HUES64 (cell line): ENCODE measurements around the gene ZBTB26.
"Not testable (repeated sequence)": the region's sequence is repeated elsewhere in the genome, so short reads cannot be mapped to it uniquely, and the experiment has no call there.

Experiments
- H3K27ac ChIP-seq: 2 replicates; pipeline ENCODE4 v1.7.0; 2013; ENCODE audit warnings: low read depth, low read length, inconsistent platforms
- H3K27me3 ChIP-seq: 2 replicates; pipeline ENCODE4 v1.6.1; 2013; ENCODE audit warnings: mild to moderate bottlenecking, low read length; ENCODE audit not compliant: insufficient read depth
- H3K36me3 ChIP-seq: 2 replicates; pipeline ENCODE4 v1.6.1; 2013; ENCODE audit warnings: mild to moderate bottlenecking, low read length; ENCODE audit not compliant: insufficient read depth
- H3K4me1 ChIP-seq: 2 replicates; pipeline ENCODE4 v1.6.1; 2013; ENCODE audit warnings: mild to moderate bottlenecking, low read length, moderate library complexity; ENCODE audit not compliant: insufficient read depth
- H3K4me3 ChIP-seq: 2 replicates; pipeline ENCODE4 v1.5.1; 2013; ENCODE audit warnings: mild to moderate bottlenecking, low read length, moderate library complexity
- H3K9ac ChIP-seq: 2 replicates; pipeline ENCODE4 v1.6.1; 2013; ENCODE audit warnings: mild to moderate bottlenecking, low read depth, low read length
- H3K9me3 ChIP-seq: 2 replicates; pipeline ENCODE4 v1.6.1; 2013; ENCODE audit warnings: low read depth, low read length; ENCODE audit not compliant: insufficient read depth
- WGBS: fragments of 150-250, 120-280 bp; methylation state at CpG from one replicate; pipeline ENCODE4 v1.1.7; 2013; ENCODE audit warnings: missing lambda C conversion rate; 5-methylcytosine and 5-hydroxymethylcytosine counted together

Gene ZBTB26

DNA sequence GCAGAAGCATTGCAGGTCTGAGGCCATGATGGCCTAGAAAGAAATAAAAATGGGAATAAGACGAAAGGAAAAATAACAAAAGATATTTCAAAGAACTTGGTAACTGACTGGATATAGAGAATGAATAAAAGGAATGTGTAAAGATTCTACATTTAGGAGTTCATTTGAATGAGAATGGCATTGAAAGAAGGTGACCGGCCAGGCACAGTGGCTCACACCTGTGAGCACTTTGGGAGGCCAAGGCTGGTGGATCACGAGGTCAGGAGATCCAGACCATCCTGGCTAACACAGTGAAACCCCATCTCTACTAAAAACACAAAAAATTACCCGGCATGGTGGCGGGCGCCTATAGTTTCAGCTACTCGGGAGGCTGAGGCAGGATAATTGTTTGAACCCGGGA is 8.6 kb downstream of the ZBTB26 start:
- Histone ChIP-seq H3K4me3 (no peak overlapping the region), H3K27ac (peak overlapping the region; percentile 62; the same call in 1 of the 2 replicates), H3K9ac (no peak overlapping the region), H3K4me1 (peaks cover 18% of the 10 kb centered on the region), H3K9me3 (no peaks in the 10 kb centered on the region), H3K36me3 (peaks cover 38% of the 10 kb centered on the region), H3K27me3 (no peaks in the 10 kb centered on the region)
- WGBS, result 84% methylated on average over 8 of the region's 8 CpGs

DNA sequence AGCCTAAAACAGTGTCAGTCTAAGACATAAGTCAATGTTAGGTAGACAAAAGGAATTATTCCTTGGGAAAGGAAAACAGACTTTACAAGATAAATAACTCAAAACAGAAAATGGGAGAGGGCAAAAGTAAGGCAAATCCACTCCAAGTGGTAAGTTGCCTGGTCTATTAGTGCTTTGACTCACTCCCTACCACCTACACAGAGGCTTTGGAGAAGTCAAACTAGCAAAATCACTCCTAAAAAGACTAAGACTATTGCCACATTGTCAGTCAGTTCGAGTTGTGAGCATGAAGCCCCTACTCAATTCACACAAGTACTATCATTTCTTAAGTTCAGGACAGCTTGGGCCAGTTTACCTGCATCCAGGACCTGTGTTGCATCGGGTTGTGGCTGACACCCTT is 13.0 kb downstream of the ZBTB26 start:
- 93% methylated on average over 2 of the region's 2 CpGs for WGBS
- Histone ChIP-seq H3K9ac (no peak overlapping the region), H3K9me3 (no peaks in the 10 kb centered on the region)

DNA sequence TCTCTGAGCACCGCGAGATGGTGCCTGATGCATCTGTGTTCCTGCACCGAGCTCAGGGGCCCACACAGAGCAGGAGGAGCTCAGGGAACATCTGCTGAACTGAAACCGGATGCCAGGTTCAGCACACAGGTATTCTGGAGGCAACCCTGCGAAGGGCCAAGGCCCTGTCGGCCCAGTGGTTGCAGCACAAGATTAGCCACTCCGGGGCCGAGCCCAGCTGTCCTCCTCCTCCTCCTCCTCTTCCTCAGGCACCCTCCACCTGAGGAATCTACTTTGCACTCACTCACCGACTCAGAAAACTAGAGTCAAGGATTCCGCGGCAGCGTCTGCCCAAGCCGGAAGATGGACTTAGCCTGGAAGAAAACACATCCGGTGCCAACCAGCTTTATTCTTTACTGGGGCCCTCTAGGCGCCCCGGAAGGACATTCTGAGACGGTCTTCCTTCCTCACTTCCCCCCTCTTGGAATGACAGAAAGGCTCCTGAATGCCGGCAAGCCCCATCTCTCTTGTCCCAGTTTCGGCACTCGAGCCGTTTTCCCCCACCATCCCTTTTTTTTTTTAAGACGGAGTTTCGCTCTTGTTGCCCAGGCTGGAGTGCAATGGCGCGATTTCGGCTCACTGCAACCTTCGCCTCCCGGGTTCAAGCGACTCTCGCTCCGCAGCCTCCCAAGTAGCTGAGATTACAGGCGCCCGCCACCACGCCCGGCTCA is 18.2 kb downstream of the ZBTB26 start, which contains the start of gene ZBTB6:
Gene ZBTB6 (minus strand): TSS at position 360 of the 710 bp plus-strand sequence. CDS start 1,251 bp downstream, outside the sequence.
- H3K9ac ChIP-seq, result peak within 1 kb of the TSS; percentile 94
- peak within 1 kb of the TSS; percentile 93 for H3K27ac ChIP-seq
- H3K4me1 ChIP-seq, result peaks cover 6% of the 10 kb centered on the region; the same call in 1 of the 2 replicates
- no peaks in the 10 kb centered on the region for H3K27me3 ChIP-seq
- no peaks in the 10 kb centered on the region for H3K9me3 ChIP-seq
- peak within 1 kb of the TSS; percentile 81 for H3K4me3 ChIP-seq
- peaks cover 35% of the 10 kb centered on the region for H3K36me3 ChIP-seq
- WGBS, result under 1% methylated on average over 35 of the region's 35 CpGs

More for the DNA sequence above, 13.0 kb downstream of the ZBTB26 start:
- H3K27me3 ChIP-seq, result no peaks in the 10 kb centered on the region
- H3K4me1 ChIP-seq, result peaks cover 11% of the 10 kb centered on the region
- peaks cover 38% of the 10 kb centered on the region for H3K36me3 ChIP-seq
- H3K27ac ChIP-seq, result no peak overlapping the region
- no peak overlapping the region for H3K4me3 ChIP-seq

DNA sequence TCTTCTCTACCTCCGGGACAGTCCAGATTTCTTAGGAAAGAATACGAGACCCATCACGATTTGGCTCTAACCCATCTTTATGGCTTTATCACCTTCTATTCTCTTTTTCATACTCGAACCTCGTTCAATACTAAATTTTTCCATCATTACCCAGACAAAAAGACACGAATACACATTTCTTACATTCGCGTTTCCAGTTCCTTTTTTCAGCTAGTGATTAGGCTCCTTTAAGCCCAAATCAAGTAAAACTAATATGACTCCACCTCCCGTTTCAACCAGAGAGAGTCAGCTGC is 18.7 kb downstream of the ZBTB26 start:
- H3K27me3 ChIP-seq, result no peaks in the 10 kb centered on the region
- peaks cover 34% of the 10 kb centered on the region for H3K36me3 ChIP-seq
- H3K9ac ChIP-seq, result peak overlapping the region; percentile 94
- H3K4me3 ChIP-seq, result peak overlapping the region; percentile 81
- WGBS, result 7% methylated on average over 9 of the region's 9 CpGs
- peaks cover 6% of the 10 kb centered on the region; the same call in 1 of the 2 replicates for H3K4me1 ChIP-seq
- H3K9me3 ChIP-seq, result no peaks in the 10 kb centered on the region
- peak overlapping the region; percentile 93 for H3K27ac ChIP-seq

DNA sequence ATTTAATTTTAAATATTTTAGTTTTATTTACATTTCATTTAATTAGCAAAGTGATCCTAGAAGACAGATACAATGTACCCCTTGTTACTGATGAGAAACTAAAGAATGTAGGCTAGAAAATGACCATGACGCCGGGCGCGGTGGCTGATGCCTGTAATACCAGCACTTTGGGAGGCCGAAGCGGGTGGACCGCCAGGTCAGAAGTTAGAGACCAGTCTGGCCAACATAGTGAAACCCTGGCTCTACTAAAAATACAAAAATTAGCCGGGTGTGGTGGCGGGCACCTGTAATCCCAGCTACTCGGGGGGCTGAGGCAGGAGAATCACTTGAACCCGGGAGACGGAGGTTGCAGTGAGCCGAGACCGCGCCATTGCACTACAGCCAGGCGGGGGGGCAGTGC is 25.2 kb downstream of the ZBTB26 start:
- H3K4me1 ChIP-seq, result peaks cover 15% of the 10 kb centered on the region
- H3K9ac ChIP-seq, H3K27ac ChIP-seq, H3K9me3 ChIP-seq, H3K4me3 ChIP-seq, H3K27me3 ChIP-seq: not testable (repeated sequence)
- peaks cover 30% of the 10 kb centered on the region for H3K36me3 ChIP-seq
- WGBS, result 97% methylated on average over 16 of the region's 16 CpGs

DNA sequence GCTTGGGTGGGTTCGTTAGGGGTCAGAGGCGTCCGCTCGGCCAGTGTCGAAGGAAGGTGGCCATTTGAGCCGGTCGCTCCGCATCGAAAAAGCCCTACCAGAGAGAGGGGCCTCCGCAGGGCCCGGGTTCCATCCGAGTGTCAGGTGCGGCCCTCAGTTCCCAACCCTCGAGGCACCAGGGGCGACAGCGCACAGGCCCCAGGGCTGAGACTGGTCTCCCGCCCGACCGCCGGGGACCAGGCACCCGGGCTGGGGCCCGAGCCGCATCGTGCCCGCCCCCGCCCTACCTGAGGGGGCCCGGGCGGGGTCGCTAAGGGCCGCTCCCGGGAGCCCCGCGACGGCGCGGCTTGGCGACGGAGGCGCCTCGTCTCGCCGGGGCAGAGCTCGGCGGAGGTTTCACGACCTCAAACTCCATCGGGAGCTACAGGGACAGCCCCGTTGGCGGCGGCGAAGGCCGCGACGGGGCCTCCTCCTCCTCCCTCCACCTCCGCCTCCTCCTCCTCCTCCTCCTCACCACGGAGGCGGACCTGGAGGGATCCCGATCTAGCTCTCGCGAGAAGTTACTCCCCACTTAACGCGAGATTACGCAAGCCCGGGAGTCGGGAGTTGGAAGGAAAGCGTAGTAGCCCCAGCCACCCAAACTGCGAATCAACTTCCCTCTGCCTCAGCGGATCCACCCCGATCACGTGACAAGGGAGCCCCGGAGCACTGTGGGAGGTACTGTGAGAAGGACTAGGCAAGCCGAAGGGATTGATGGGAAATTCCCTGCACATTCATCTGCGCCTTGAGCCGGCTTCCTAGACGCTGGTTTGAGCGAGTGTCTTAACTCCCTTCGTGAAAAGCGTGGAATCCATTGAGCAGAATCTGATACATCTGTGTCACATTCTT is 26.2 kb downstream of the ZBTB26 start, which contains the start of gene RC3H2:
Gene RC3H2 (minus strand): TSS at position 537 of the 888 bp plus-strand sequence. CDS start 7,850 bp downstream, outside the sequence.
- no peaks in the 10 kb centered on the region for H3K27me3 ChIP-seq
- no peaks in the 10 kb centered on the region for H3K9me3 ChIP-seq
- peak within 1 kb of the TSS; percentile 96 for H3K9ac ChIP-seq
- H3K4me3 ChIP-seq, result peak within 1 kb of the TSS; percentile 83
- peaks cover 15% of the 10 kb centered on the region for H3K4me1 ChIP-seq
- WGBS, result under 1% methylated on average over 77 of the region's 77 CpGs
- H3K27ac ChIP-seq, result peak within 1 kb of the TSS; percentile 86
- H3K36me3 ChIP-seq, result peaks cover 20% of the 10 kb centered on the region

DNA sequence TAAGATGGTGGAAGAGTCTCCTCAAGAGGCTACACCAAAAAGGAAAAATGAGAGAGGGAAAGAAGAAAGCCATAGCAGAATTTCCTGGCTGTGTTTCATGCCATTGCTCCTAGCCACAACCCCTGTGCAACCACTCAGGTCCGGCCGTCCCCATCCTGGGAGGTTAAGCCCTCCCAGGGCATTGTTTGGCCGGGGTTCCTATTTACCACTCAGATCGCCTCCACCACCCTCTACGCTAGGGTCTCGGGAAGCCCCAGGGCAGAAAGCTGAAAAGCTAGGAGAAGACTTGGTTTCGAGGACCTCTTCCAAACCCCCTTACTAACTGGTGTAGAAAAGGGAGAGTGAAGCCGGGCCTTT is 26.9 kb downstream of the ZBTB26 start:
- under 1% methylated on average over 8 of the region's 8 CpGs for WGBS
- Histone ChIP-seq H3K9me3 (no peaks in the 10 kb centered on the region), H3K36me3 (peaks cover 13% of the 10 kb centered on the region), H3K27ac (peak overlapping the region; percentile 86), H3K4me1 (peaks cover 15% of the 10 kb centered on the region), H3K4me3 (peak overlapping the region; percentile 83), H3K9ac (peak overlapping the region; percentile 96), H3K27me3 (no peaks in the 10 kb centered on the region)

DNA sequence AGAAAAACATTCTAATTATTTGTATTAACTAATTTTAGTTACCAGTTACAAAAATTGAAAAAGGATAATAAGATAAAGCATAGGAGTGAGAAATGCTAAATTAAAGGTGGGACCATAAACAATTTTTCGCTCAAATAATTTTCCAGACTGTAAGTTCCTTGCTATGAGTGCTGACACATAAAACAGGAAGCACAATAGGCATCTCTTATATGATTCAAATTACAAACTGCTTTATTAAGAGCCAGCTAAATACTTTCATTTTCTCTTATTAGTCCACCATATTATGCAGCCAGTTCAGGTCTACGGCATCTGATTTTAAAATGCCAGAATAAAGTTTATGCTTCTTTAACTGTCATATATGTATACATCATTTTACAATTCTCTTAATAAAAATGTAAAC is 30.5 kb downstream of the ZBTB26 start:
- WGBS, result 95% methylated on average over 2 of the region's 2 CpGs
- Histone ChIP-seq H3K27me3 (no peaks in the 10 kb centered on the region), H3K36me3 (peaks cover 29% of the 10 kb centered on the region), H3K4me3 (no peak overlapping the region), H3K27ac (no peak overlapping the region), H3K9me3 (no peaks in the 10 kb centered on the region), H3K4me1 (peaks cover 15% of the 10 kb centered on the region), H3K9ac (no peak overlapping the region)

DNA sequence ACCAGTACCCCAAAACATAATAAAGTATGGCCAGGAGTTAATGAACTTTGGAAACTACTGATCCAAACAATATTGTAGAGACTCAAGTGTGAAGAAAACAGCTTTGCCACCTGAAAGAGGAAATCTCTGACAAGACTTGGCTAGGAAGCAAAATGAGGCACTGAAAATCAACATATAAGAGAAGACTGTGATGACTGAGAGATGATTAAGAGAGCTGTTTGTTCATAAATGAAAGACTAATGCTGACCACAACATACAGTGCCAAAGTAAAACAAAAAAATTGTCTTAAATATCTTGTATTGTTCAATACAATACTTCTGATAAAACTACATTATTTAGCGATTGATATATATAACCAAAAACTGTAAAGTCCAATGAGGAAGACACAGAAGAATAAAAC is 33.3 kb downstream of the ZBTB26 start:
- no CpG with 5 or more reads among the region's 1 CpG for WGBS
- peaks cover 3% of the 10 kb centered on the region; the same call in 1 of the 2 replicates for H3K4me1 ChIP-seq
- H3K36me3 ChIP-seq, result peaks cover 53% of the 10 kb centered on the region
- no peak overlapping the region for H3K9ac ChIP-seq
- H3K27me3 ChIP-seq, result no peaks in the 10 kb centered on the region
- H3K27ac ChIP-seq, result no peak overlapping the region
- H3K9me3 ChIP-seq, result no peaks in the 10 kb centered on the region
- H3K4me3 ChIP-seq, result no peak overlapping the region

DNA sequence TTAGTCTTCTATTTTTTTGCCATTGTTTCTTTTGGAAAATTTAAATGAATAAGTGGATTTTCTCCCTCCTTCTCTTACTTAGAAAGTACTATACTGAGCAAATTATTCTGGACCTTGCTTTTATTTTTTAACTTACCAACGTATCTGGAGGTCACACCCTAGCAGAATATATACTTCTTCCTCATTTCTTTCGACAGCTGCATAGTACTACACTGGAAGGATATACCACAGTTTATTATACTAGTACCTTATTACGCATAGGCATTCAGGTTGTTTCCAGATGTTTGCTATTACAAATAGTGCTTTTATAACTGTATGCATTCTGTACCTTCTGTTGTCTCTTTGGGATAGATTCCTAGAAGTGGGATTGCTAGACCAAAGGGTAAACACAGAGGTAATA is 42.8 kb downstream of the ZBTB26 start:
- peaks cover 96% of the 10 kb centered on the region for H3K36me3 ChIP-seq

DNA sequence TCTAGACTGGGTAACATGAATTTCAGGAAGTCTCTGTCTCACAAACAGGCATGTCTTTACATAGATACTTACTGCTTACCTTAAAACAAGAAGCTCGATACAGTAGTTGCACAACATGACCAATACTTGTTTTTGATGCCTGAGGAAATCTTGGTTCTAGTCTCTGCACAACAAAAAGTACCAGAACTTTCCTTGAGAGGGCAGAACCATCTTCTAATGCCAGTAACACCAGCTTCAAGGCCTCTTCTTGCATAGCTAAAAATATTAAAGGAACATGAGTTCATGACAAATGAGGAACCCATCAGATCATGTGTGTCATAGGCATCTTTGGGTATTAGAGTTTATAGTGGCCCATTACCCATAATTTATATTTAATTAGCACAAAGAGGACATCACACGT is 48.2 kb downstream of the ZBTB26 start:
- Histone ChIP-seq H3K9me3 (no peaks in the 10 kb centered on the region), H3K27me3 (no peaks in the 10 kb centered on the region), H3K4me1 (no peaks in the 10 kb centered on the region), H3K4me3 (no peak overlapping the region), H3K27ac (no peak overlapping the region), H3K36me3 (peaks cover 97% of the 10 kb centered on the region), H3K9ac (no peak overlapping the region)
- WGBS, result 97% methylated on average over 2 of the region's 2 CpGs

More for the DNA sequence above, 42.8 kb downstream of the ZBTB26 start:
- 100% methylated on average over 2 of the region's 3 CpGs for WGBS
- Histone ChIP-seq H3K4me3 (no peak overlapping the region), H3K9me3 (no peaks in the 10 kb centered on the region), H3K4me1 (no peaks in the 10 kb centered on the region), H3K27me3 (no peaks in the 10 kb centered on the region), H3K9ac (no peak overlapping the region), H3K27ac (no peak overlapping the region)
